Mammary epithelial cell (primary cell): Measurements from ENCODE around the gene THRA.

ENCODE experiments used
- CTCF ChIP-seq, 2 donors: IDR thresholded peaks in 1 of 2; conservative IDR thresholded peaks in 1 of 2; 2 replicates each; pipeline ENCODE4 v1.5.1; 2011 to 2012; ENCODE audit warnings: inconsistent platforms in 2 of 2, low read length in 2 of 2, mild to moderate bottlenecking in 2 of 2, control low read depth in 1 of 2, low read depth in 1 of 2; ENCODE audit not compliant: insufficient read depth in 1 of 2; ENCODE audit errors: extremely low read depth in 1 of 2
- EZH2 ChIP-seq: IDR thresholded peaks from 2 replicates; pipeline ENCODE4 v1.6.1; 2012; ENCODE audit warnings: low read length, inconsistent platforms, borderline replicate concordance

- TF ChIP-seq CTCF (conservative IDR thresholded peaks at IDR 0.05 in 1 of 2, IDR thresholded peaks at IDR 0.05 in 1 of 2; ENCODE audit: extremely low read depth in 1 of 2, insufficient read depth in 1 of 2, low read depth in 1 of 2, low read length in 2 of 2): no peak
- no peak for TF ChIP-seq EZH2
Observed at GRCh38 chr17:40063187-40063771, 514 bp downstream of the THRA start.
